H1 (cell line): ENCODE data around the gene IL18R1. TPM values are rescaled to one million over a fixed set of nuclear protein-coding genes. Genes with fewer than 3 reads are reported as not detected.

Experiments used
- CTCF ChIA-PET: fragments of 300-600 bp; sonication (Branson Sonifier 250); formaldehyde crosslinking; loops from one replicate; lab custom pipeline; 2021; ENCODE audit not compliant: partially characterized antibody; lab: Charles Lee
- POLR2A ChIA-PET: fragments of 300-600 bp; sonication (Branson Sonifier 250); formaldehyde crosslinking; loops from one replicate; lab custom pipeline; 2021; ENCODE audit warnings: inconsistent platforms; ENCODE audit not compliant: partially characterized antibody; lab: Charles Lee
- DNase-seq, 2 experiments: peaks; one replicate each; pipeline versions ENCODE4 v3.0.0 to v3.0.0-alpha.2; 2010 to 2022; ENCODE audit warnings: low spot score in 2 of 2, low read depth in 1 of 2, mixed read lengths in 1 of 2
- FAIRE-seq: peaks from 2 replicates; lab custom pipeline; 2011; peaks lifted over from hg19 to GRCh38; lab: Jason Lieb, UNC
- H2AFZ ChIP-seq: 2 replicates; pipeline ENCODE4 v1.8.1; 2012; ENCODE audit warnings: low read length, inconsistent platforms
- H2AK5ac ChIP-seq: 2 replicates; pipeline ENCODE4 v1.6.1; 2013; ENCODE audit warnings: low read depth, low read length
- H2BK120ac ChIP-seq: replicated peaks from 2 replicates; pipeline ENCODE3; 2013; ENCODE audit warnings: low read depth, low read length, inconsistent platforms
- H2BK12ac ChIP-seq: 2 replicates; pipeline ENCODE4 v1.6.1; 2013; ENCODE audit warnings: low read depth, low read length
- H2BK15ac ChIP-seq: 2 replicates; pipeline ENCODE4 v1.6.1; 2013; ENCODE audit warnings: low read length
- H2BK20ac ChIP-seq: 2 replicates; pipeline ENCODE4 v1.6.1; 2013; ENCODE audit warnings: low read length
- H2BK5ac ChIP-seq: 2 replicates; pipeline ENCODE4 v1.6.1; 2013; ENCODE audit warnings: low read depth, low read length
- H3K14ac ChIP-seq: 2 replicates; pipeline ENCODE4 v1.6.1; 2013; ENCODE audit warnings: inconsistent platforms; ENCODE audit not compliant: insufficient read length
- H3K18ac ChIP-seq: 2 replicates; pipeline ENCODE4 v1.6.1; 2013; ENCODE audit warnings: low read length; ENCODE audit errors: extremely low read depth
- H3K23ac ChIP-seq: 2 replicates; pipeline ENCODE4 v1.6.1; 2013; ENCODE audit warnings: inconsistent platforms; ENCODE audit not compliant: insufficient read length
- H3K23me2 ChIP-seq: 2 replicates; pipeline ENCODE4 v1.6.1; 2013; ENCODE audit warnings: low read depth, low read length
- H3K27ac ChIP-seq: 2 replicates; pipeline ENCODE4 v1.6.1; 2011; ENCODE audit warnings: low read depth, low read length, inconsistent platforms
- H3K27me3 ChIP-seq, 4 experiments: replicated peaks in 1 of 4; 1 replicate in 1 of 4; 2 replicates in 3 of 4; pipeline versions ENCODE4 v1.6.1 to v1.8.1; 2011 to 2013; ENCODE audit warnings: low read length in 3 of 4, mild to moderate bottlenecking in 3 of 4, inconsistent platforms in 2 of 4, mixed read lengths in 2 of 4, moderate library complexity in 1 of 4; ENCODE audit not compliant: control insufficient read depth in 3 of 4, insufficient read depth in 3 of 4; ENCODE audit errors: extremely low read depth in 1 of 4
- H3K36me3 ChIP-seq, 4 experiments: 2 replicates each; pipeline versions ENCODE4 v1.6.1 to v1.8.1; 2011 to 2013; ENCODE audit warnings: mild to moderate bottlenecking in 4 of 4, low read length in 3 of 4, moderate library complexity in 2 of 4, control low read depth in 1 of 4, inconsistent platforms in 1 of 4; ENCODE audit not compliant: insufficient read depth in 4 of 4, control insufficient read depth in 2 of 4
- H3K4ac ChIP-seq: replicated peaks from 2 replicates; pipeline ENCODE3; 2013; ENCODE audit warnings: low read length, low read depth, mixed read lengths, inconsistent platforms; ENCODE audit not compliant: insufficient read length
- H3K4me1 ChIP-seq, 4 experiments: replicated peaks in 1 of 4; 1 replicate in 1 of 4; 2 replicates in 3 of 4; pipeline versions ENCODE4 v1.6.1 to v1.8.1; 2011 to 2013; ENCODE audit warnings: low read length in 3 of 4, inconsistent platforms in 2 of 4, mixed read lengths in 1 of 4; ENCODE audit not compliant: insufficient read depth in 4 of 4, control insufficient read depth in 3 of 4
- H3K4me2 ChIP-seq, 2 experiments: 2 replicates each; pipeline versions ENCODE4 v1.6.1 to v1.8.1; 2011 to 2013; ENCODE audit warnings: low read depth in 2 of 2, low read length in 2 of 2, control low read depth in 1 of 2, inconsistent platforms in 1 of 2, mild to moderate bottlenecking in 1 of 2; ENCODE audit not compliant: insufficient read depth in 1 of 2
- H3K4me3 ChIP-seq, 4 experiments: fragments of 200-600, 300-600 bp in 1 of 4; sonication (generic), shearing (Covaris generic), sonication (Bioruptor Twin) in 1 of 4; 2 replicates each; pipeline versions ENCODE4 v1.5.1 to v1.8.1; 2011 to 2016; ENCODE audit warnings: low read length in 4 of 4, low read depth in 3 of 4, control low read depth in 2 of 4, inconsistent platforms in 2 of 4, mild to moderate bottlenecking in 2 of 4, mixed read lengths in 1 of 4, moderate library complexity in 1 of 4; ENCODE audit not compliant: insufficient read depth in 2 of 4; ENCODE audit errors: extremely low read depth in 1 of 4
- H3K56ac ChIP-seq: replicated peaks from 2 replicates; pipeline ENCODE3; 2013; ENCODE audit warnings: low read depth, mild to moderate bottlenecking, mixed read lengths, low read length, inconsistent platforms; ENCODE audit not compliant: insufficient read length
- H3K79me1 ChIP-seq: 2 replicates; pipeline ENCODE4 v1.6.1; 2013; ENCODE audit warnings: low read depth, low read length, control low read depth
- H3K79me2 ChIP-seq, 2 experiments: 2 replicates each; pipeline versions ENCODE4 v1.6.1 to v1.8.1; 2012 to 2013; ENCODE audit warnings: low read length in 2 of 2, mild to moderate bottlenecking in 2 of 2, inconsistent platforms in 1 of 2; ENCODE audit not compliant: insufficient read depth in 2 of 2, control insufficient read depth in 1 of 2
- H3K9ac ChIP-seq, 4 experiments: replicated peaks in 1 of 4; 1 replicate in 1 of 4; 2 replicates in 3 of 4; pipeline versions ENCODE4 v1.6.1 to v1.8.1; 2011 to 2013; ENCODE audit warnings: low read depth in 3 of 4, low read length in 3 of 4, control low read depth in 2 of 4, mild to moderate bottlenecking in 2 of 4, moderate library complexity in 2 of 4, inconsistent platforms in 1 of 4; ENCODE audit errors: extremely low read depth in 1 of 4
- H3K9me3 ChIP-seq, 2 experiments: 2 replicates each; pipeline versions ENCODE4 v1.6.1 to v1.8.1; 2012 to 2013; ENCODE audit warnings: mild to moderate bottlenecking in 2 of 2, moderate library complexity in 2 of 2, control low read depth in 1 of 2, inconsistent platforms in 1 of 2, low read depth in 1 of 2, low read length in 1 of 2, mixed read lengths in 1 of 2; ENCODE audit not compliant: insufficient read depth in 2 of 2
- H4K20me1 ChIP-seq, 2 experiments: replicated peaks in 1 of 2; 2 replicates each; pipeline versions ENCODE3 to v1.8.1; 2011 to 2013; ENCODE audit warnings: inconsistent platforms in 2 of 2, low read length in 2 of 2, mild to moderate bottlenecking in 1 of 2; ENCODE audit not compliant: insufficient read depth in 2 of 2, control insufficient read depth in 1 of 2
- H4K5ac ChIP-seq: 2 replicates; pipeline ENCODE4 v1.6.1; 2013; ENCODE audit warnings: low read length, low read depth, mixed read lengths, inconsistent platforms; ENCODE audit not compliant: insufficient read length
- H4K8ac ChIP-seq: 2 replicates; pipeline ENCODE4 v1.8.0; 2013; ENCODE audit warnings: mild to moderate bottlenecking, moderate library complexity, low read length, inconsistent platforms; ENCODE audit not compliant: insufficient read depth; ENCODE audit errors: extremely low read depth
- H4K91ac ChIP-seq: replicated peaks from 2 replicates; pipeline ENCODE3; 2013; ENCODE audit warnings: low read length, mixed read lengths, inconsistent platforms; ENCODE audit not compliant: insufficient read length
- SP1 ChIP-seq: IDR thresholded peaks from 2 replicates; pipeline ENCODE4 v1.6.1; 2011; ENCODE audit warnings: low read depth, low read length
- SP2 ChIP-seq: IDR thresholded peaks from 2 replicates; pipeline ENCODE4 v1.6.1; 2012; ENCODE audit warnings: mild to moderate bottlenecking, low read length, inconsistent platforms
- TAF7 ChIP-seq: optimal IDR thresholded peaks from 2 replicates; pipeline ENCODE3; 2011; ENCODE audit warnings: low read depth, mild to moderate bottlenecking, inconsistent platforms, low read length, moderate library complexity, borderline replicate concordance
- ZNF274 ChIP-seq: IDR thresholded peaks from 2 replicates; pipeline ENCODE4 v1.7.0; 2012; ENCODE audit warnings: low read length, borderline replicate concordance; ENCODE audit errors: extremely low read depth
- WGBS, 2 experiments: shearing (Covaris generic) in 1 of 2; methylation state at CpG; one replicate each; pipeline versions ENCODE4 v1.1.6 to v1.1.7; 2013 to 2015; ENCODE audit warnings: low lambda C conversion rate in 2 of 2, mixed read lengths in 2 of 2, inconsistent platforms in 1 of 2, low coverage in 1 of 2, missing lambda C conversion rate in 1 of 2; ENCODE audit not compliant: insufficient replicate concordance in 2 of 2, insufficient coverage in 1 of 2, insufficient read length in 1 of 2; ENCODE audit errors: extremely low coverage in 1 of 2, missing lambda C conversion rate in 1 of 2; 5-methylcytosine and 5-hydroxymethylcytosine counted together
- polyA plus RNA-seq, 7 experiments: library from polyadenylated mRNA; depleted of rRNA in 3 of 7; stranded (reverse) in 5 of 7; unstranded in 2 of 7; fragments of >200 nt in 5 of 7; fragments of 200-250 nt in 2 of 7; gene quantifications; 1 replicate in 5 of 7; 2 replicates in 1 of 7; 4 replicates in 1 of 7; pipeline versions ENCODE4 v1.2.1 to v1.2.3, GENCODE V29; 2011 to 2013; ENCODE audit warnings: missing spikeins in 2 of 7, mixed read lengths in 2 of 7
- total RNA-seq: library from RNA; stranded (reverse); fragmentation: NEBNext Ultra II Directional; extraction: Animal tissue kit (Norgen Biotek cat#: 25700); gene quantifications from 2 replicates; pipeline ENCODE4 v1.2.1, GENCODE V29; 2021

IL18R1 gene
- total and polyA plus RNA-seq, 2 of the 8 experiments (the other 6 are each of a cell fraction or from before 2014, with no cell fraction given): 0.54 TPM; not detected in 1

DNA sequence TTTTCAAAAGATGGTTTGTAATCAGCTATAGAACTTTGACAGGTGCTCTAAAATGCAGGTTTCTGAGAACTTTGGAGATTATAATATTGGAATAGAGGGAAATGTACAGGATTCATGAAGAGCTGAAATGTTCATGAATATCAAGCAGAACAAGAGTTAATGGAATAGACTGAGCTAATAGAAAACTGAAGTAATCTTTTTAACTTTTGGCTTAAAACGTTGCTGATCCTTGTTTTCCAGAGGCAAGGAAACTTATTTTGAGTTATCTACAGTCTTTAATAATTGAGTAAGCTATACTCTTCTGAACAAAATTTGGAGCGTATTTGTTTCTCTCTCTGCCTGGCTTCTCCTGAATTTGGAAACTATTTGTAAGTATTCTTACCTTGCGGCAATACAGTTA lies 56.6 kb downstream of the IL18R1 start:
- peaks cover 0 to 3% (median 0%) of the 10 kb centered on the region in 4 experiments; a peak in 1 of 8 replicates for H3K36me3 ChIP-seq
- no peak overlapping the region for H3K23ac ChIP-seq
- H3K79me1 ChIP-seq: no peaks in the 10 kb centered on the region
- no peaks in the 10 kb centered on the region for H3K79me2 ChIP-seq
- no peak overlapping the region for H2AK5ac ChIP-seq
- no peak overlapping the region for H3K4me3 ChIP-seq
- H3K9ac ChIP-seq: no peak overlapping the region
- no peak overlapping the region for H3K56ac ChIP-seq
- no peak overlapping the region for H2BK20ac ChIP-seq
- peaks cover 20 to 23% of the 10 kb centered on the region in 2 experiments for H3K9me3 ChIP-seq
- H2BK12ac ChIP-seq: no peak overlapping the region
- H3K4me2 ChIP-seq: no peak overlapping the region
- no peaks in the 10 kb centered on the region for H3K23me2 ChIP-seq
- no peak overlapping the region for H2BK5ac ChIP-seq
- TF ChIP-seq SP1 (no peak), SP2 (no peak), ZNF274 (no peak), TAF7 (no peak)
- DNase-seq (no peak), FAIRE-seq (no peak)
- H4K20me1 ChIP-seq: no peaks in the 10 kb centered on the region
- no peak overlapping the region for H2BK15ac ChIP-seq
- no peak overlapping the region for H4K8ac ChIP-seq
- H3K27ac ChIP-seq: no peak overlapping the region
- no peak overlapping the region for H3K4ac ChIP-seq
- H4K91ac ChIP-seq: no peak overlapping the region
- H3K14ac ChIP-seq: no peak overlapping the region
- WGBS, 2 experiments: 85% methylated on average over 3 of the region's 3 CpGs; no CpG with 5 or more reads in 1 of the 2 experiments
- CTCF ChIA-PET: no interaction called here
- POLR2A ChIA-PET: no interaction called here
- no peak overlapping the region for H4K5ac ChIP-seq
- H3K18ac ChIP-seq: no peak overlapping the region
- H3K4me1 ChIP-seq: no peaks in the 10 kb centered on the region
- H3K27me3 ChIP-seq: no peaks in the 10 kb centered on the region
- no peak overlapping the region for H2BK120ac ChIP-seq
- H2AFZ ChIP-seq: no peak overlapping the region
